Left lobe of liver (tissue), 2 donors: ENCODE measurements around the gene VENTX. TPM values are rescaled to one million over a fixed set of nuclear protein-coding genes. Genes with fewer than 3 reads are reported as not detected.
A peak's percentile ranks its signal among the peaks of the same experiment; 100 is the strongest.
"Not testable (repeated sequence)": the region's sequence is repeated elsewhere in the genome, so short reads cannot be mapped to it uniquely, and the experiment has no call there.

Experiments
- ATAC-seq: fragments of 200-7000 bp; cut with Tn5 transposase; one replicate; pipeline ENCODE4 v1.9.1; 2020; ENCODE audit warnings: mild to moderate bottlenecking, moderate library complexity
- DNase-seq: peaks from one replicate; pipeline ENCODE4 v3.0.0-alpha.2; 2020; ENCODE audit warnings: low spot score
- total RNA-seq: library from RNA; stranded (reverse); gene quantifications from one replicate; pipeline ENCODE4 v1.2.1, GENCODE V29; 2021
- donor health status: DM: no; HTN: no; CAD: no; lungs with moderate emphysema.
- donor health status: DM: no; HTN: yes; CAD: no.

VENTX gene
- total RNA-seq, 1 donor from 2014 or later = 0.15 TPM

GRCh38 chr10:133253361-133253955, 15.8 kb downstream of the VENTX start:
- DNase-seq (no peak), ATAC-seq (no peak)

GRCh38 chr10:133254421-133255120, 16.9 kb downstream of the VENTX start:
- ATAC-seq = no peak
- DNase-seq = no peak

- ATAC-seq (no peak), DNase-seq (no peak)
Observed at GRCh38 chr10:133255323-133255722, 17.7 kb downstream of the VENTX start.

DNA sequence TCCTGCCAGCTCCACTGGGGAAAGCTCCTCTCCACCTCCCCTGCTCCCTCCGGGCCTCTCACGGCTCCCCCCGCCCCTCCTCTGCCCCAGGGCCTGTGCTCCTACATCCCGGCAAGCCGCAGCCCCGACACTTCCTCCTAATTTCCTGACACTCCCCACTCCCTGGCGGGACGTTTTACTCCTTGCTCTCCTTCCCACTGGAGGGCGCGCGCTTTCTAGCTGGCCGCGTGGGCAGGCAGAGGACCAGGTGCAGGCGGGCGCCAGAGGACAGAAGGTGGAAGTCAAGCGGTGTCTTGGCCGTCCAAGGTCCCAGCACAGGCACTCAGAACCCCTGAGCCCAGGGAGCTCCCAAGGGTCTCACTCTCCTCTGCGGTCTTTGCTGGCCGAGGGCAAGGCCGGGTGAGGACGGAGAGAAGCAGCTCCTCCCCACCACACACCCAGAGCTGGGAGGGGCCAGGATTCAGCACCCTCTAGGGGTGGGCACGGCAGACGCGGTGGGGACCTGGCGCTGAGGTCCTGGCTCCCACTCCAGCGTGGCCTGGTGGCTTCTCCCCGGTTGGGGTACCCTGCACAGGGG, 19.9 kb downstream of the VENTX start:
- ATAC-seq = peak; percentile 56
- DNase-seq = peak; percentile 68

- DNase-seq (no peak), ATAC-seq (no peak)
Observed at GRCh38 chr10:133258066-133258817, 20.6 kb downstream of the VENTX start.

- no peak for DNase-seq
Observed at GRCh38 chr10:133258818-133259601, 21.4 kb downstream of the VENTX start.

DNA sequence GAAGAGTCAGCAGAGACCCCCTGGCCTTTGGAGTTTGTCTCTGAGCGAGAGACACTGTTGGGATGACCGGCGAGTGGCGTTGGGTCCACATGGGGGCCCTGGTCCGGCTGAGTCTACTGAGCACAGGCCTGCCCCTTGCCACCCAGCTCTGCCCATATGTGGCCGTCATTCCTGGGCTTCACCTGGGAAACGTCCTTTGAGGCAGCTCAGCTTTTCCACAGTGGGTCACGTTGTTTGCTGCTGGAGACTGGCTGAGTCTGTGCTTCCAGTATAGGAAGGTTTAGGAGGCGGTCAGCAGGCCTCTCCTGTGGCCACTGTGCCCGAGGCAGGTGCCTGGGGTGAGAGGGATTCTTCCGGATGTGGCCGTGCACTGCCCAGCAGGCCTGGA, 21.9 kb downstream of the VENTX start:
- DNase-seq (no peak), ATAC-seq (no peak)

More at GRCh38 chr10:133258818-133259601, 21.4 kb downstream of the VENTX start:
- no peak for ATAC-seq

- DNase-seq (no peak), ATAC-seq (peak; percentile 52)
Observed at GRCh38 chr10:133260895-133261725, 23.5 kb downstream of the VENTX start.

GRCh38 chr10:133261726-133262325, 24.2 kb downstream of the VENTX start:
- ATAC-seq (peak; percentile 87), DNase-seq (peak; percentile 93)

GRCh38 chr10:133262696-133263095, 25.0 kb downstream of the VENTX start:
- no peak for ATAC-seq
- DNase-seq = no peak

- DNase-seq = no peak
- ATAC-seq = no peak
Observed at GRCh38 chr10:133263674-133264073, 26.0 kb downstream of the VENTX start.

DNA sequence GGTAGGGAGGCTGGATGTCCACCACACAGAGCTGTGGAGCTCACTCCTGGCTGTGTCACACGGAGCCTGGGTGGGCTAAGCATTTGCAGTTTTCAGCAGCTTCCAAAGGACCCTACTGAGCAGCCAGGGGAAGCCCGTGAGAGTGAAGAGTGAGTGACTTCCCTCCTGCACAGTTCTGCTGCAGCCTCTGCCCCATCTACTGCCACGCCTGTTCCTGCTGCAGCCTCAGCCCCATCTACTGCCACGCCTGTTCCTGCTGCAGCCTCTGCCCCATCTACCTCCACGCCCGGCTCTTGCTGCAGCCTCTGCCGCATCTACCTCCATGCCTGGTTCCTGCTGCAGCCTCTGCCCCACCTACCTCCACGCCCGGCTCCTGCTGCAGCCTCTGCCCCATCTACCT, 26.8 kb downstream of the VENTX start:
- ATAC-seq (no peak), DNase-seq (no peak)

- not testable (repeated sequence) for ATAC-seq, DNase-seq
Observed at GRCh38 chr10:133265052-133265451, 27.4 kb downstream of the VENTX start.

GRCh38 chr10:133266056-133266795, 28.6 kb downstream of the VENTX start:
- DNase-seq = no peak
- no peak for ATAC-seq

DNA sequence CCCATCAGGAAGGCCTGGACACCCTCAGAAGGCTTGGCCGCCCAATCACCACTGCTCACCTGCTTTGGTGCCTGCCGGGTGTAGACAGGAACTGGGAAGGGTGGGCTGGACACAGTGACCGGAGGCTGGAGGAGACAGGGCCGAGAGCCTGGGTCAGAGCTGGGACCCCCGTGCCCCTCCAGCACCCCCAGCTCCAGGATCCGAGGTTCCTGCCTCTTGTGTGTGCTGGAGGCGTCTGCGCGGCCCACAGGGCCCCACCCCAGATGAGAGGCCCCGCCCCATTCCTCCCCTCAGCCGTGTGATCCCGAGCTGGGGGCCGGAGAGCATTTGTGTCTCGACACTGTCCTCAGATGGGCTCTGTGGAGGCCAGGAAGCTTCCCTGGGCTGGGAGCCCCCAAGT, 29.6 kb downstream of the VENTX start:
- ATAC-seq (no peak), DNase-seq (no peak)

DNA sequence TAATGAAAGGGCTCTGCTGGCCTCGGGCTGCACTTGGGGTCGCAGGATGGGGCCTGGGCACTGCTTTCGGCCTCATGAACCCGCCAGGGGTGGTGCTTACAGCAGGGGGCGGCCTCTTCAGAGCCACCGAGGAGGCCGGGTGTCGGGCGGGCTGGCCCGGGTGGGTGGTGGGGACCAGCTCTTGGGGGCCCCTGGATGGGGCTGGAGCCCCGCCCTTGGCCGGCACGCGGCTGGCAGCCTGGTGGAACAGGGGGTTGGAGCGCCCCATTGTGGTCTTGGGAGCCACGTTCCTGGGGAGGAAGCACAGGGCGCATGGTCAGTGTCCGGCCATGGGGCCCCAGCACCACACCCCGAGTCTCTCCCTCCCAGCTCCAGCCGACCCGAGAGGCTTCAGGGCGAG, 30.2 kb downstream of the VENTX start:
- ATAC-seq (no peak), DNase-seq (no peak)

DNA sequence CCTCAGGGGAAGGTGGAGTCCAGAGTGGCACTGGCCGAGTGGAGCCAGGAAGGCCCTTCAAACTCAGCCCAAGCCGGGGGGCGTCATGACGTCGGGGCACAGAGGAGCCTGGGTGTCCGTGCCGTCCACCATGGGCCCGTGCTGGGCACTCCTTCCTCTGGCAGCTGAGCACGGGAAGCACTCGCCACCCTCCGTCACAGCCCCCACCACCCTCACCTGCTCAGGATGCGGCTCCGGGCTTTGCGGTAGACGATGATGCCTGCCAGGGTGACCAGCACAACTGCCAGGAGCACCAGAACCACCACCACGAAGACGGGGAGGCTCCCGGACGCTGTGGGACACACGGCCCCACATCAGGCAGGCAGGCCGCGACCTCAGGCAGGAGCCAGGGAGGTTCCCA, 30.9 kb downstream of the VENTX start:
- DNase-seq = no peak
- no peak for ATAC-seq

GRCh38 chr10:133269367-133269766, 31.7 kb downstream of the VENTX start:
- ATAC-seq = no peak
- DNase-seq = no peak

DNA sequence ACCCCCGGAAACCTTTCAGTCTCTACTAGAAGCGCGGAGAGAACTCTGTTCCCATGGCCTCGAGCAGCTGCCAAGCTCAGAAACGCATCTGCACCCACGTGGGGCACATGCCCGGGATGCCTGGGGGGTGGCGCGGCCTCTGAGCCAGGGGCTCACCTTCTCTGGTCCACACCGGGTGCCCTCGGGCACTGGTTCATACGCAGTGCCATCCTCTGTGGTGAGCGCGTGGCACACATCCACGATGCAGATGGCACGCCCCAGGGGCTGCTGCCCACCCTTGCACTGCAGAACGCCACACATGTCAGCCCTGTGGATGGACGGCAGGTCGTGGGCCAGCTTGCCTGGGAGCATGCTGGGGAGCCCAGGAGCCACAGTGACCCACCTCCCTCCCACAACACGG, 32.5 kb downstream of the VENTX start:
- ATAC-seq (no peak), DNase-seq (no peak)
